Neural progenitor cell (in vitro differentiated cells): ENCODE data around the gene GNB5. TPM values are rescaled to one million over a fixed set of nuclear protein-coding genes. Genes with fewer than 3 reads are reported as not detected.
A peak's percentile ranks its signal among the peaks of the same experiment; 100 is the strongest.

ENCODE experiments used
- DNase-seq: peaks from one replicate; pipeline ENCODE4 v3.0.0-alpha.2; 2016; ENCODE audit warnings: low spot score
- H2AFZ ChIP-seq: fragments of 200-600 bp; sonication (generic); replicated peaks from 2 replicates; pipeline ENCODE4 v1.6.1; 2016; ENCODE audit warnings: antibody characterized with exemption
- H3F3A ChIP-seq: fragments of 200-600 bp; sonication (generic); 2 replicates; pipeline ENCODE4 v1.6.1; 2016; ENCODE audit warnings: antibody characterized with exemption, low read depth
- H3K27ac ChIP-seq: fragments of 200-600 bp; sonication (generic); 2 replicates; pipeline ENCODE4 v1.5.1; 2016; ENCODE audit warnings: mild to moderate bottlenecking
- H3K27me3 ChIP-seq: fragments of 200-600 bp; sonication (generic); 2 replicates; pipeline ENCODE4 v1.6.1; 2016; ENCODE audit warnings: mild to moderate bottlenecking, moderate library complexity
- H3K36me3 ChIP-seq: fragments of 200-600 bp; sonication (generic); 2 replicates; pipeline ENCODE4 v1.5.1; 2016
- H3K4me1 ChIP-seq: fragments of 200-600 bp; sonication (generic); 2 replicates; pipeline ENCODE4 v1.6.1; 2016; ENCODE audit warnings: mixed run types
- H3K4me2 ChIP-seq: fragments of 200-600 bp; sonication (generic); 2 replicates; pipeline ENCODE4 v1.6.1; 2016
- H3K4me3 ChIP-seq: fragments of 200-600 bp; sonication (generic); 2 replicates; pipeline ENCODE4 v1.5.1; 2016
- H3K79me2 ChIP-seq: fragments of 200-600 bp; sonication (generic); 2 replicates; pipeline ENCODE4 v1.6.1; 2016; ENCODE audit warnings: low read depth
- H3K9ac ChIP-seq: fragments of 200-600 bp; sonication (generic); 2 replicates; pipeline ENCODE4 v1.6.1; 2016
- H3K9me3 ChIP-seq: fragments of 200-600 bp; sonication (generic); 2 replicates; pipeline ENCODE4 v1.5.1; 2016; ENCODE audit warnings: low read depth
- H4K20me1 ChIP-seq: fragments of 200-600 bp; sonication (generic); 2 replicates; pipeline ENCODE4 v1.6.1; 2016; ENCODE audit warnings: low read depth
- H3K27ac Mint-ChIP-seq: 3 replicates; pipeline ENCODE4 v1.8.0; 2021; ENCODE audit warnings: mixed read lengths
- H3K27me3 Mint-ChIP-seq: 2 replicates; pipeline ENCODE4 v1.8.0; 2022; ENCODE audit warnings: low read depth, mild to moderate bottlenecking, inconsistent platforms, moderate library complexity, mixed read lengths; ENCODE audit not compliant: insufficient read depth
- H3K36me3 Mint-ChIP-seq: 3 replicates; pipeline ENCODE4 v1.8.0; 2021; ENCODE audit warnings: mixed read lengths
- H3K4me1 Mint-ChIP-seq: 3 replicates; pipeline ENCODE4 v1.8.0; 2021; ENCODE audit warnings: mixed read lengths
- H3K4me3 Mint-ChIP-seq: 3 replicates; pipeline ENCODE4 v1.8.0; 2021; ENCODE audit warnings: mild to moderate bottlenecking, moderate library complexity, mixed read lengths
- H3K9me3 Mint-ChIP-seq: 3 replicates; pipeline ENCODE4 v1.8.0; 2020; ENCODE audit warnings: mixed read lengths
- CTCF ChIP-seq: fragments of 200-600 bp; sonication (generic); IDR thresholded peaks from 2 replicates; pipeline ENCODE4 v1.5.1; 2017; ENCODE audit warnings: antibody characterized with exemption, mild to moderate bottlenecking
- EZH2 ChIP-seq: fragments of 200-600 bp; sonication (generic); IDR thresholded peaks from 2 replicates; pipeline ENCODE4 v1.6.1; 2017; ENCODE audit warnings: antibody characterized with exemption, mild to moderate bottlenecking, moderate library complexity
- EZH2phosphoT487 ChIP-seq: fragments of 200-600 bp; sonication (generic); IDR thresholded peaks from 2 replicates; pipeline ENCODE4 v1.6.1; 2017; ENCODE audit warnings: antibody characterized with exemption
- total RNA-seq: library from RNA; depleted of rRNA; stranded (reverse); fragments of >200 nt; gene quantifications from 2 replicates; pipeline ENCODE4 v1.2.3, GENCODE V29; 2015; ENCODE audit warnings: low replicate concordance

GNB5 gene
- total RNA-seq, 1 donor from 2014 or later = 36.0 TPM

- H4K20me1 ChIP-seq = no peaks in the 10 kb centered on the region
- no peaks in the 10 kb centered on the region for H3K9me3 ChIP-seq
- TF ChIP-seq CTCF = no peak
- TF ChIP-seq EZH2 = no peak
- TF ChIP-seq EZH2phosphoT487 = no peak
- H3K9ac ChIP-seq = no peak overlapping the region
- H3K27me3 Mint-ChIP-seq = peaks cover 12% of the 10 kb centered on the region
- H2AFZ ChIP-seq = no peak overlapping the region
- peaks cover 5% of the 10 kb centered on the region for H3K4me1 Mint-ChIP-seq
- no peaks in the 10 kb centered on the region for H3K79me2 ChIP-seq
- no peaks in the 10 kb centered on the region for H3K9me3 Mint-ChIP-seq
- no peaks in the 10 kb centered on the region for H3K36me3 ChIP-seq
- H3K4me3 Mint-ChIP-seq = no peak overlapping the region
- no peak overlapping the region for H3K4me2 ChIP-seq
- no peaks in the 10 kb centered on the region for H3K27me3 ChIP-seq
- no peak overlapping the region for H3K27ac ChIP-seq
- no peak overlapping the region for H3K27ac Mint-ChIP-seq
- H3K36me3 Mint-ChIP-seq = no peaks in the 10 kb centered on the region
- H3F3A ChIP-seq = no peaks in the 10 kb centered on the region
- peak; percentile 53 for DNase-seq
- peaks cover 14% of the 10 kb centered on the region for H3K4me1 ChIP-seq
- H3K4me3 ChIP-seq = no peak overlapping the region
Measured at GRCh38 chr15:52080706-52081392, 110.3 kb downstream of the GNB5 start.

- H3K27me3 ChIP-seq = no peaks in the 10 kb centered on the region
- no peak for TF ChIP-seq EZH2
- H3K9ac ChIP-seq = no peak overlapping the region
- H3K36me3 ChIP-seq = no peaks in the 10 kb centered on the region
- H3K4me2 ChIP-seq = no peak overlapping the region
- no peak overlapping the region for H3K27ac ChIP-seq
- DNase-seq = no peak
- Mint-ChIP-seq H3K27me3 (peaks cover 10% of the 10 kb centered on the region), H3K27ac (no peak overlapping the region), H3K4me3 (no peak overlapping the region), H3K9me3 (no peaks in the 10 kb centered on the region), H3K36me3 (no peaks in the 10 kb centered on the region), H3K4me1 (peaks cover 5% of the 10 kb centered on the region)
- H3K79me2 ChIP-seq = no peaks in the 10 kb centered on the region
- no peak overlapping the region for H2AFZ ChIP-seq
- no peaks in the 10 kb centered on the region for H3K9me3 ChIP-seq
- no peaks in the 10 kb centered on the region for H3F3A ChIP-seq
- no peak overlapping the region for H3K4me3 ChIP-seq
- H3K4me1 ChIP-seq = peaks cover 14% of the 10 kb centered on the region
- H4K20me1 ChIP-seq = no peaks in the 10 kb centered on the region
Measured at GRCh38 chr15:52080031-52080430, 111.2 kb downstream of the GNB5 start.

- Mint-ChIP-seq H3K27me3 (peaks cover 10% of the 10 kb centered on the region), H3K4me3 (no peak overlapping the region), H3K4me1 (peaks cover 5% of the 10 kb centered on the region), H3K36me3 (no peaks in the 10 kb centered on the region), H3K9me3 (no peaks in the 10 kb centered on the region), H3K27ac (no peak overlapping the region)
- Histone ChIP-seq H3K9ac (no peak overlapping the region), H2AFZ (peak overlapping the region; percentile 44), H3K4me3 (no peak overlapping the region), H3K4me1 (peaks cover 14% of the 10 kb centered on the region), H3F3A (no peaks in the 10 kb centered on the region), H3K4me2 (no peak overlapping the region), H3K27me3 (no peaks in the 10 kb centered on the region), H3K36me3 (no peaks in the 10 kb centered on the region), H4K20me1 (no peaks in the 10 kb centered on the region), H3K9me3 (no peaks in the 10 kb centered on the region), H3K79me2 (no peaks in the 10 kb centered on the region), H3K27ac (no peak overlapping the region)
- DNase-seq = peak; percentile 90
- TF ChIP-seq CTCF (peak; percentile 88), EZH2 (no peak), EZH2phosphoT487 (no peak)
Measured at GRCh38 chr15:52078876-52079700, 112.1 kb downstream of the GNB5 start.
